Measurements from ENCODE around the gene SORBS1. TPM values are rescaled to one million over a fixed set of nuclear protein-coding genes. Genes with fewer than 3 reads are reported as not detected.
A peak's percentile ranks its signal among the peaks of the same experiment; 100 is the strongest.

Gene SORBS1
- total and polyA plus RNA-seq, 9 of the 15 experiments (the other 6 are each of a cell fraction or from before 2014, with no cell fraction given) = 2.0 to 13.3 (median 6.5) TPM

DNA sequence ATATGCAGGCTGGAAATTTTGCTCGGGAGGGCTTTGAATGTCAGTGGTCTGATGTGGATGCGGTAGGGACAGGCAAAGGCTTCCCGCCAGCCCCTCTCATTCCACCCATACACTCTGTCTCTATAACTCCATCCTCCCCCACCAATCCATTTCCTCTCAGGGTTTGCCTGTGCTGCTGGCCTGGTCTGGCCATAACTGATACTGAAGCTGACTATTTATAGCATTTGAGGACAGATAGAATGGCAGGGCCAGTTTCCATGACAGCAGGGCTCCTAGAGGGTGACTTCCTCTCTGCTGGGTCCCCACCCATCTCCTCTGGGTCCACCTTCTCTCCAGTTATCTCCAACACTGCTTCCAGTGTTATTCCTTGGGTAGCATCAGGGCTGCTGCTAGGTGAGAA is 263.8 kb downstream of the SORBS1 start (continued):
- no peak for TF ChIP-seq ZNF707 (CRISPR knock-in tag; conservative IDR thresholded peaks at IDR 0.05)
- no peak for TF ChIP-seq ZNF184 (CRISPR knock-in tag; IDR thresholded peaks at IDR 0.05)
- no peak for TF ChIP-seq TRIM24 (IDR thresholded peaks at IDR 0.05)
- TF ChIP-seq TCF7L2 (IDR thresholded peaks at IDR 0.05; ENCODE audit: low read depth, low read length) = no peak
- TF ChIP-seq MEF2A (IDR thresholded peaks at IDR 0.05; ENCODE audit: control insufficient read depth, low read depth, low read length) = peak; percentile 99
- TF ChIP-seq THRAP3 (IDR thresholded peaks at IDR 0.05; ENCODE audit: borderline replicate concordance) = no peak
- TF ChIP-seq ETS2 (tag; IDR thresholded peaks at IDR 0.05; ENCODE audit: borderline replicate concordance, poor library complexity, severe bottlenecking) = no peak
- TF ChIP-seq MECOM (CRISPR knock-in tag; IDR thresholded peaks at IDR 0.05) = no peak
- TF ChIP-seq, protein P1, sequence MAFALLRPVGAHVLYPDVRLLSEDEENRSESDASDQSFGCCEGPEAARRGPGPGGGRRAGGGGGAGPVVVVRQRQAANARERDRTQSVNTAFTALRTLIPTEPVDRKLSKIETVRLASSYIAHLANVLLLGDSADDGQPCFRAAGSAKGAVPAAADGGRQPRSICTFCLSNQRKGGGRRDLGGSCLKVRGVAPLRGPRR (CRISPR knock-in tag; IDR thresholded peaks at IDR 0.05) = no peak
- TF ChIP-seq, protein P2, sequence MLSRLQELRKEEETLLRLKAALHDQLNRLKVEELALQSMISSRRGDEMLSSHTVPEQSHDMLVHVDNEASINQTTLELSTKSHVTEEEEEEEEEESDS (CRISPR knock-in tag; IDR thresholded peaks at IDR 0.05) = no peak
- peak; percentile 22; the same call in 1 of the 2 replicates for TF ChIP-seq FOXM1 (IDR thresholded peaks at IDR 0.05; ENCODE audit: low read depth)
- no peak for TF ChIP-seq FOXM1 (CRISPR knock-in tag; IDR thresholded peaks at IDR 0.05; ENCODE audit: low read depth)
- no peak for TF ChIP-seq ELF2 (CRISPR knock-in tag; IDR thresholded peaks at IDR 0.05)
- TF ChIP-seq RBM34 (IDR thresholded peaks at IDR 0.05; ENCODE audit: borderline replicate concordance, insufficient read depth, low read length) = no peak
- no peak for TF ChIP-seq ZKSCAN8 (CRISPR knock-in tag; IDR thresholded peaks at IDR 0.05)
- TF ChIP-seq ZNF316 (IDR thresholded peaks at IDR 0.05) = no peak
- TF ChIP-seq HNRNPUL1 (IDR thresholded peaks at IDR 0.05; ENCODE audit: low read length) = no peak
- no peak for TF ChIP-seq SNRNP70 (optimal IDR thresholded peaks at IDR 0.05; ENCODE audit: low read depth, low read length)
- TF ChIP-seq, protein P3, sequence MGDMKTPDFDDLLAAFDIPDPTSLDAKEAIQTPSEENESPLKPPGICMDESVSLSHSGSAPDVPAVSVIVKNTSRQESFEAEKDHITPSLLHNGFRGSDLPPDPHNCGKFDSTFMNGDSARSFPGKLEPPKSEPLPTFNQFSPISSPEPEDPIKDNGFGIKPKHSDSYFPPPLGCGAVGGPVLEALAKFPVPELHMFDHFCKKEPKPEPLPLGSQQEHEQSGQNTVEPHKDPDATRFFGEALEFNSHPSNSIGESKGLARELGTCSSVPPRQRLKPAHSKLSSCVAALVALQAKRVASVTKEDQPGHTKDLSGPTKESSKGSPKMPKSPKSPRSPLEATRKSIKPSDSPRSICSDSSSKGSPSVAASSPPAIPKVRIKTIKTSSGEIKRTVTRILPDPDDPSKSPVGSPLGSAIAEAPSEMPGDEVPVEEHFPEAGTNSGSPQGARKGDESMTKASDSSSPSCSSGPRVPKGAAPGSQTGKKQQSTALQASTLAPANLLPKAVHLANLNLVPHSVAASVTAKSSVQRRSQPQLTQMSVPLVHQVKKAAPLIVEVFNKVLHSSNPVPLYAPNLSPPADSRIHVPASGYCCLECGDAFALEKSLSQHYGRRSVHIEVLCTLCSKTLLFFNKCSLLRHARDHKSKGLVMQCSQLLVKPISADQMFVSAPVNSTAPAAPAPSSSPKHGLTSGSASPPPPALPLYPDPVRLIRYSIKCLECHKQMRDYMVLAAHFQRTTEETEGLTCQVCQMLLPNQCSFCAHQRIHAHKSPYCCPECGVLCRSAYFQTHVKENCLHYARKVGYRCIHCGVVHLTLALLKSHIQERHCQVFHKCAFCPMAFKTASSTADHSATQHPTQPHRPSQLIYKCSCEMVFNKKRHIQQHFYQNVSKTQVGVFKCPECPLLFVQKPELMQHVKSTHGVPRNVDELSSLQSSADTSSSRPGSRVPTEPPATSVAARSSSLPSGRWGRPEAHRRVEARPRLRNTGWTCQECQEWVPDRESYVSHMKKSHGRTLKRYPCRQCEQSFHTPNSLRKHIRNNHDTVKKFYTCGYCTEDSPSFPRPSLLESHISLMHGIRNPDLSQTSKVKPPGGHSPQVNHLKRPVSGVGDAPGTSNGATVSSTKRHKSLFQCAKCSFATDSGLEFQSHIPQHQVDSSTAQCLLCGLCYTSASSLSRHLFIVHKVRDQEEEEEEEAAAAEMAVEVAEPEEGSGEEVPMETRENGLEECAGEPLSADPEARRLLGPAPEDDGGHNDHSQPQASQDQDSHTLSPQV (IDR thresholded peaks at IDR 0.05) = 0 out of 2 replicates have a peak, but pooled peaks have one; percentile 27
- no peak for TF ChIP-seq CBX8 (IDR thresholded peaks at IDR 0.05; ENCODE audit: borderline replicate concordance, extremely low read depth, low read depth, low read length, poor library complexity, severe bottlenecking)
- no peak for TF ChIP-seq GTF2E2 (tag; IDR thresholded peaks at IDR 0.05)
- TF ChIP-seq ZNF584 (CRISPR knock-in tag; IDR thresholded peaks at IDR 0.05; ENCODE audit: low read depth) = no peak
- TF ChIP-seq ETV1 (tag; conservative IDR thresholded peaks at IDR 0.05; ENCODE audit: low read depth) = peak; percentile 69
- no peak for TF ChIP-seq SMC3 (conservative IDR thresholded peaks at IDR 0.05; ENCODE audit: insufficient read depth, low read depth, low read length)
- TF ChIP-seq, protein P4, sequence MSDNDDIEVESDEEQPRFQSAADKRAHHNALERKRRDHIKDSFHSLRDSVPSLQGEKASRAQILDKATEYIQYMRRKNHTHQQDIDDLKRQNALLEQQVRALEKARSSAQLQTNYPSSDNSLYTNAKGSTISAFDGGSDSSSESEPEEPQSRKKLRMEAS (CRISPR knock-in tag; IDR thresholded peaks at IDR 0.05) = no peak
- no peak for TF ChIP-seq ARHGAP35 (IDR thresholded peaks at IDR 0.05; ENCODE audit: partially characterized antibody)
- no peak for TF ChIP-seq BRCA1 (IDR thresholded peaks at IDR 0.05)
- no peak for TF ChIP-seq BRCA1 (CRISPR knock-in tag; IDR thresholded peaks at IDR 0.05)
